T follicular helper cell (primary cell): ENCODE data around the gene AUNIP.

ENCODE experiments used
- DNase-seq: peaks from one replicate; pipeline ENCODE4 v3.0.0-alpha.2; 2020; ENCODE audit warnings: low read depth

The AUNIP gene

DNA sequence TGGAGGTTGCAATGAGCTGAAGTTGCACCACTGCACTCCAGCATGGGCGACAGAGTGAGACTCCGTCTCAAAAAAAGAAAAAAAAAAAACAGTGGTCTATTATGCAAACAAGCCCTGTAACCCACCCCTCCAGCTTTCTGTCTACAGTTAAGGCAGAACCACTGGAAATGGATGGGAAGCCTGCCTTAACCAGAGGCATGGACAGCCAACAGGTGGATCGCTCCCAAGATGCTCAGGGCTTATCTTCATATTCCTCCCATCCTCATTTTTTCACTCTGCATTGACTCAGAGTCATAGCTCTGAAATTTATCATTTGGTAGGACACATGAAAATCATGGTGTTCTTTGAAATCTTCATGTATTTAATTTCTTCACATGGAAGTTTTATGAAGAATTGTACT, 30.8 kb downstream of the AUNIP start:
- no peak for DNase-seq

DNA sequence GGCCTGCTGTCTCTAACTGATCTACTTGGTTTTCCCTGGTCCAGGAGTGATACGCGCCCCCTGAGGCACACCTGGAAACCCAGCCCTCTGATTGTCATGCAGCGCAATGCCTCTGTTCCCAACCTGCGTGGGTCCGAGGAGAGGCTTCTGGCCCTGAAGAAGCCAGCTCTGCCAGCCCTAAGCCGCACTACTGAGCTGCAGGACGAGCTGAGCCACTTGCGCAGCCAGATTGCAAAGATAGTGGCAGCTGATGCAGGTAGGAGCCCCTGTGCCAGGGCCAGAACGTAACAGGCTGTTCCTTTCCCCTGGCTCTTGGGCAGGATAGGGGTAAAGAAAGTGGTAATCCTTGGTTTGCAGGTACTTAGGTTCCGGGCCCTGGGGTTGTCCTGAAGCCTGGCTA, 32.7 kb downstream of the AUNIP start:
- no peak for DNase-seq

DNA sequence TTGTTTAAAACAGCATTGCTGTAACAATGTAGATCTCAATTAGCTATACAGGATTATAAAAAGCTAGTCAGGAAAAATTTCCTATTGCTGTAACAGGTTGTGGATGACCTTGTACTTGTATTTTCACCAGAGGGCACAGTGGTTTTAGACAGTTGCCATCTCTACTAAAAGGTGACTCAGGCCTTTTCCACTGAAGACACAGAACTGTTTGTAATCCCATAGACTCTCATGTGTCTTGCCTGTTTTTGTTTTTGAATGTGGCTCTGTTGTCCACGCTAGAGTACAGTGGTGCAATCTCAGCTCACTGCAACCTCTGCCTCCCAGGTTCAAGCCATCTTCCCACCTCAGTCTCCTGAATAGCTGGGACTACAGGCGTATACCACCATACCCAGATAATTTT, 33.7 kb downstream of the AUNIP start:
- DNase-seq = no peak

DNA sequence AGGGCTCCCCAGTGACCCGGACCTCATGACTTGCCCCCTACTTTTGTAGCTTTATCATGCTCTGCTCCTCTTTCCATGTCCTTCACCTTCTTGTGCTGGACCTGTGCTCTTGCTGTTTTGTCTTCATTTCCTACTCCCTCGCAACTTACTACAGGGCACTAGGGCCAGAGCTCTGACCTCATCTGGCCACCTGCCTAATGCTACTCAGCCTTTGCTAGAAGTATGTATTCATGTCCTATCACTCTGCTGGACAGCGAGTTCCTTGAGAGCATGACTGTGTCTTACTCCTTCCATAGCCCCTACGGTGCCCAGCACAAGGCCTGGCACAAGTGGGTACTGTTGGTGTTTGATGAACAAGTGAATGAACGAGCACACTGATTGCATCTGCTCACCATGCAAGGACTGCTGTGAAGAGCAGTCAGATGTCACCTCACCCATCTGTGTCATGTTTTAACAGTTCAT, 37.6 kb downstream of the AUNIP start:
- no peak for DNase-seq

DNA sequence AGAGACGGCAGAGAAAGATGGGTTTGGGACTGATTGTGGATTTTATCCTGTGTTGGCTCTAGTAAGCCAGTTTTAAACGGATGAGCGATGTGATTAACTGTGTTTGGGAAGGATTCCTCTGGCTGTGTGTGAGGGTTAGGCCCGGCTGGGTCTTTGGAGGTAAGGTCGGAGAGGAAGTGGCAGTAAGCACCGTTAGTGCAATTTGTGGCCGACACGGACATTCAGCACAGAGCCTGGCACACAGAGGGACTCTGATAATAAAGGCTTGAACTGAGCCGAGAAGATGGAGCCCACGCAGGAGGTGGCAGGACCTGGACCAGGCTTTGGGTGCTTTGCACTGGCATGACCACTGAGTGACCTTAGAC, 38.2 kb downstream of the AUNIP start:
- no peak for DNase-seq

DNA sequence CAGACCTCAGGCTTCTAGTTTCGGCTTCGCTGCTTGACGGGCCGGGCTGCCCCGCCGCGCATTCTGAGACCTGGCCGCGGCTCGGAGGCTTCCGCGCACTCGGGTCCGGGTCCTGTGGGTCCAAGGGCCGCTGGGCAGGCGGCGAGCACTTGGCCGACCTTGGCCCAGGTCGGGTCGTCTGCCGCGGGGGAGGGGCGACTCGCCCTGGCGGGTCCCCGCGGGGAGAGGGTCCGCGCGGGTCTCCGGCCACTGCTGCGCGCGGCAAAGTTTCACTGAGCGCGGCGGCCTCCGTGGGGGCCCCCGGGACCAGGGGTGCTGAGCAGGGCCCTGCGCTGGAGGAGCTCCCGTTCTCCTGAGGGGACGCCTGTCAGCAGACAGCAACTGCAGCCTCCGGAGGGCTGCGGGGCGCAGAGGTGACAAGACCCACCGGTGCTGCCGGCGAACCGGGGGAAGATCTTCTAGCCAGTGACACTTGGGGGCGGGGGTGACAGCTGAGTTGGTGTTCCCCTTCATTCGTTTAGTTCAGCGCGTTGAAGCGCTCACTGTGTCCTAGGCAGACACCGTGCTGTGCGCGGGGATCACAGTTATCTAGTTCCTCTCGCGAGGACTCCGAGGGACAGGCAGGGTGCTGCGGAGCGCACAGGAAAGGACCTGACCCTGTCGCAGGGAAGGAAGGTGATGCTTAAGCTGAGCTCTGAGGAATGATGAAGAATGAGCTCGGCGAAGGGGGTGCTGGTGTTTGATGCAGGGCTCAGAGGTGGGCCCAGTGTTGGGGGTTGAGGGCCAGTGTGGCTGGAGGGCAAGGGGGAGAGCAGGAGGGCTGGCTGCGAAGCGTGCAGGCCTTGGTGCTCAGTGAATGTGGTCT, 38.8 kb downstream of the AUNIP start:
- DNase-seq = peak; percentile 58

DNA sequence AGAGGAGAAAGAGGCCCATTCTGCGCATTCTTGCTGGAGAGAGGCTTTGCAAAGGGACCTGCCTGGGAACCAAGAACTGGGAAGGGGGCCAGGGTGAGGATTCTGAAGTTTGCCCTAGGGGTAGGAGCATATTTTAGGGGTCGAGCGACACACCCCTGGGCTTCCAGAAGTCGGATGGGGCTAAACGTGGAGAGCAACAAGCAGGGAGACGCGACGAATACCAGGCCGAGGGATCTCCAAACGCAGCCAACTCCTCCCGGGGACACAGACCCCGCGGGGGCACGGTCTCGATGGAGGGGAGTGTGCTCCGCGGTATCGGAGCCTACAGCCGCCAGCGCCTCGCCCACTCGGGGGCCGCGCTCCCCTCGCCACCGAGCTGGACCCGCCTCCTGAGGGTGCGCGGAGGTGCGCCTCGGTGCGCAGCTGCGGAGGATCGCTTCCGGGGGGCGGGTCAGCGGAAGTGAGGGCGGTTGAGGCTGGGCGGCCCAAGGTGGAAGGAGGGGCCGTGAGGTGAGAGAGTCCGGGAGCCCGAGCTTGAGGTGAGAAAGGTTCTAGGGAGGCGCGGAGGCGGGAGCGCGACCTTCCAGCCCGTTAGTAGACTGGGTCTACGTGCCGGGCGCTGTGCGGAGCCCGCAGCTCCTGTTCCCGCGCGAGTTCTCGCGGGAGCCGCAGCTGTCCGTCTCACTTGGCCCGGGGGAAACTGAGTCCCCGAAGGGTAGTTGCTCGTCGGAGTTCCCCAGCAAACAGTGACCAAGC, 39.6 kb downstream of the AUNIP start, which contains the start of gene MTFR1L:
TSS of gene MTFR1L (plus strand) at position 464 of the 756 bp plus-strand sequence. CDS start 3,151 bp downstream, outside the sequence.
- DNase-seq = peak; percentile 87

DNA sequence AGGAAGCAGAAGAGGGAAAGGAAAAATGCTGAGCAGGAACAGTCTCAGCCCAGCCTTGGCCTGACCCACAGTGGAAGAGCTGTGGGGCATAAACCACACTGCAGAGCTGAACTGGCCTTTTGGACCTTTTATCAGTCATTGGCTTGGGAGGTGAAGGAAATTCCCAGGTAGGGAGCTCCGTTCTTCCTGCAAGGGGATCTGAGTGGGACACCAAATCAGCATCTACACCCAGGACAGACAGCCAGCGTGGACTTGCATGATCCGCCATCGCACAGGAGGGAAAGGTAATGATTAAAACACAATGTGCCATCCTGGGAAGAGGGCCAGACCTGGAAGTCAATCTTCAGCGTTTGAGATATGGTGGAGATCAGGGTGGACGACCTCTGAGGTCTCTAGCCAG, 40.7 kb downstream of the AUNIP start:
- DNase-seq = no peak

DNA sequence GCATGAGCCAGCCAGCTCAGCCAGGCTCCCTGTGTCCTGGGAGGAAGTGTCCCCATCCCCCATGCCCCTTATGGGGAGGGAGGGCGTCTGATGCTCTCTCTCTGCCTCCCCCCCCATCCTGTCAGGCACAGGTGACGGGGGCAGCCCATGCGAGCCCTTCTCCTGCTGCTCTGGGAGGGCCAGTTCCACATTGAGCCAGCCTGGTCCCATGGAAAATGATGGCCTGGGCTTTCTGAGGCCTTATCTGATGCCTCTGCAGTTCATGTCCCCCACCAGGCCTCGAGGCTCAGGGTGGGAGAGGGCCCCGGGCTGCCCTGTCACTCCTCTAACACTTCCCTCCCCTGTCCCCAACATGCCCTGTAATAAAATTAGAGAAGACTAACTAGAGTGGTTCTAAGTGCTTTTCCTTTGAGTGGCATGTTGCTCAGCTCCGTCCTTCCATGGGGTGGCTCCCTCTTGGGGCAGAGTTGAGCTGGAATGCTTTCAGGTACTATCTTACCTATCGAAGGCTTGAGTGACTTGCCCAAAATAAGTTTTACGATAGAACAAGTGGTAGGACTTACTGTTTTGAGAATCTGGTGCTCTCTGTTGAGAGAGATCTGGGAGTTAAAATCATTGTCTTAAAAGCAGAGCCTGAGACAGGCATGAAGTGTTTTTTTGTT, 41.3 kb downstream of the AUNIP start:
- no peak for DNase-seq

DNA sequence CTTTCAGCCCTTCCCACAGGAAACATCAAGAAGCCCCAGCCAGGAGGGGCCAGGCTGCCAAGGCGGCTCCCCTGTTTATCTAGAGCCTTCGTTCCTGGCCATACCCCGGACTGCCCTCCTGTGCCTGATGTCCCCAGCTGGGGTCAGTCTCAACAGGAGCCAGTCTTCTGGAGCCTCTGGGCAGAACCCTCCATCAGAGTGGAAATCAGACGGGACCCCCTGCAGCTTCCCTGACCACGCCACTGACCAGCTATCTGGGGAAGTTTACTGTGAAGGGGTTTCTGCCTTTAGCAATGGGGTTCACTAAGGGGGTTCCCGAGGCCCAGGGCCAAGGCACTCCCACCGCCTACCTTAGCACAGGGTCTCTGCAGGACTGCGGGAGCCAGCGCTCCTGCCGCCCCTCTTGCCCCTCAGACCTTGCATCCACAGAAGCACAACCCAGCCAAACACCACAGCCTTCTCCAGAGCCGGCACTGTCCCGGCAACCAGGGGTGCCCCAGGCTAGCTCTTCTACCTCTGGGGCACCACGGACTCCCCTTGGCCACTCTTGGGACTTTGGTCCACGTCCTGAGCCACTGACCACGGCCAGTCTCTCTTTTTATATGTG, 43.0 kb downstream of the AUNIP start:
- no peak for DNase-seq

DNA sequence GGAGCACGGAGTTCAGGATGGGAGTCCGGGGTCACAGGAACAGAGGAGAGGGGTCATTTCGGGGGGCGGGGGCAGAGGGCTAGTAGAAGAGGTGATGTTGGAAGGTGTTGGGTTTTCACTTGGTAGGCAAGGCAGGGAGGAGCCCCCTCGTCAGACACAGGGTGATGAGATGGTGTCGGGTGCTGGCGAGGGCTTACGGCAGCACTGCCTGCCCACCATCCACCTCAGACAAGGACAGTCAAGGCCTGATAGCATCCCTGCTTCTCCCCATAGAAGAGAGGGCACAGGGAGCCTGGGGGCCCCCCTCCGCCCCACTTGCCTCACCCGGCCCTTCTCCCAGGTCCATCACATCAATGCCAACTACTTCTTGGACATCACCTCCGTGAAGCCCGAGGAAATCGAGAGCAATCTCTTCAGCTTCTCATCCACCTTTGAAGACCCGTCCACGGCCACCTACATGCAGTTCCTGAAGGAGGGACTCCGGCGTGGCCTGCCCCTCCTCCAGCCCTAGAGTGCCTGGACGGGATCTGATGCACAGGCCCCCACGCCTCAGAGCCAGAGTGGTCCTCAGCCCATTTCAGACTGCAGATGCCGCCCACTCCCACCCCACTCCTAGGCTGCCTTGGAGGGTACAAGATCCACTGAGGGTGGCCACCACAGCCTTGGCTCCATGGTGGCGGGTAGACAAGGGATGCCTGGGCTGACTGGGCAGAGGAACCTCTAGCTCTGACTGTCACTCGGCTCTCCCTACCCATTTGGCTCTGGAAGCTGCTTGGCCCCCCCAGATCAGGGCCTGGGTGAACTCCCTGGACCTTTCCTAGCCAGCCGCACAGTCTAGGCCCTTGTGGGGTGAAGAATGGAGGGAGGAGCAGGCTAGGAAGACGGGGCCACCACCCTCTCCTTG, 43.8 kb downstream of the AUNIP start:
- DNase-seq = no peak

DNA sequence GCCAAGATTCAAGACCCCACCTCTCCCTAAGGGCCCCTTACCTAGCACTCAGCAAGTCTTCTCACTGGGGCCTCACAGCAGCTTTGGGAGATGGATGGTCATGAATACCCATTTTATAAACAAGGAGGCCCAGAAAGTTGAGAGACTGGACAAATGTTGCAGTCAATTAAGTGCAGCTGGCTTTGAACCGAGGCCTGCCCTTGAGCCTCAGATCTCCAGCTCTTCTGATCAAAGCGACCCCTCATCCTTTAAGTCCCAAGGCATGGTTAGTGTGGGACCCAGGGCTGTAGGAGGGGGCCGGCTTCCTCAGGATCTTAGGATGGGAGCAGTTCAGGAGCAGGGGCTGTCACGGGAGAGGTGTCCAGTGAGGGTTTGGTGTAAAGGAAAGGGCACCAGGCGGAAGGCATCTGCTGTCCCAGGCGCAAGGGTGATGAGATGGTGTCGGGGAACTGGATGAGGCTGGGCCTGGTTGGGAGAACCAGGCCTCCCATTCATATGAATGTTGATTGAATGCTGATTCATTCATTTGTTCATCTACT, 44.6 kb downstream of the AUNIP start:
- no peak for DNase-seq

DNA sequence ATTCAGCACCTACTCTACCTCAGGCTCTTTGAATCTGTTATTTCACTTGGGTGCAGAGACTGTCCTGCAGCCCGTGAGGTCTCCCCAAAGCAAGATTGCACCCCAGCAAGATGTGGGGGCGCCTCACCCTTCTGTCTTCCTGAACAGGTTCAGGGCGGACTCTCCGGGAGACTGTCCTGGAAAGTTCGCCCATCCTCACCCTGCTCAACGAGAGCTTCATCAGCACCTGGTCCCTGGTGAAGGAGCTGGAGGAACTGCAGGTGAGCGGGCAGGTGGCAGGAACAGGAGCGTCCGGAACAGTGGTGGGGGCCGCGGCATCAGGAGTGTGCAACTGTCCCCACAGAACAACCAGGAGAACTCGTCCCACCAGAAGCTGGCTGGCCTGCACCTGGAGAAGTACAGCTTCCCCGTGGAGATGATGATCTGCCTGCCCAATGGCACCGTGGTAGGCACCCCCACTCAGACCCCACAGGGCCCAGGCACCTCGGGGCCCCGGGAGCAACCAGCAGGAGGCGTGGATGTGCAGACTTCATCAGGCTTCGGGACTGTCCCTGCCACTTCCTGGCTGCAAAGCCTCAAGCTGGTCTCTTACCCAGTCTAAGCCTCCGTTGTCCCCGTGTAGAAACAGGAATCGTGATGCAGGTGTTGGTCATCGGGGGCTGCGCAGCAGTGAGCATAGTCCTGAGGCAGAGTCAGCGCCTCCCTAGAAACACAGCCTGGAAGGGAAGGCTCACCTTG, 45.4 kb downstream of the AUNIP start:
- no peak for DNase-seq

DNA sequence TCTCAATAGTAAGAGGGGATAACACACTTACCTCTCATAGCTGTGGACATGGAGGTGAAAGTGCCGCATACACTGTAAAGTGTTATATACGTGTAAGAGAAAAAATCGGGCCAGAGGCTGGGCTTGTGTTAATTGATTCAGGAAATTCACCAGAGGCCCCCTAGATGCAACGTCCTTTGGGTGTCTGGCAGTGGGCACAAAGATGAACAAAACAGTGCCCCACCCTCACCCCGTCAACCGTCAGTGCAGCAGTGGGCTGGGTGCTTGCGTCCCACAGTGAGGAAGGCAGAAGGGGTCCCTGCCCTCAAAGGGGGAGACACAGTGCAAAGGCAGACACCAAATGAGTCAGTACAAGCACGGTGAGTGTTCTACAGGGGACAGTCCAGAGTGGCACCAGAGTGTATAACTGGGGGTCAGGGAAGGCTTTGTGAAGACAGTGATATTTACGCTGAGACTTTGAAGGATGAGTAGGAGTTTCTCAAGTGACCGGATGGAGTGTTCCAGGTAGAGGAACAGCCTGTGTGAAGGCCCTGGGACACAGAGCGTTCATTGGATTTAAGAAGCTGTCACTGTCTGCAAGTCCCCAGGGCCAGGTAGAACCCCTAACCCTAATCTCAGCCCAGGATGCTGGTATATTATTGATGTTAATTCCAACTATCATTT, 46.1 kb downstream of the AUNIP start:
- DNase-seq = no peak

DNA sequence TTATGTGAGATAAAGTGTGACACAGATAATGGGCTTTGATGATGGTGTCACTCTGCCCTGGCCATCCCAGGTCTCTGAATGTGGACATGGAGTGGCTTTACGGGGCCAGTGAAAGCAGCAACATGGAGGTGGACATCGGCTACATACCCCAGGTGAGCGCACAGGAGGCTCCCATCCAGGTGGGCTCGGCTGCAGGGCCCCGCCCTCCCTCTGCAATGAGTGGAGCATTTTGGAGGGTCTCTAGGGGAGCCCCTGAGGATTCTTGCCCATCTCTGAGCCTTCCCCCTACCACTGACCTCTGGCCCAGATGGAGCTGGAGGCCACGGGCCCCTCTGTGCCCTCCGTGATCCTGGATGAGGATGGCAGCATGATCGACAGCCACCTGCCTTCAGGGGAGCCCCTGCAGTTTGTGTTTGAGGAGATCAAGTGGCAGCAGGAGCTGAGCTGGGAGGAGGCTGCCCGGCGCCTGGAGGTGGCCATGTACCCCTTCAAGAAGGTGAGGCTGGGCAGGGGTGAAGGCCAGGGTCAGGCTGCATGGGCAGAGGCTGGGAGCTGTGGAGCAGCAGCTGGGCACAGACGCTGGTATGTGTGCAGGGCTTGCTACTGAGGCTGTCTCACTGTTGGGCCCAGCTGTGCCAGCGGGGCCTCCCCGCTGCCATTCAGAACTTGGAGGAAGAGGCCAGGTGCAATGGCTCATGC, 47.7 kb downstream of the AUNIP start:
- DNase-seq = no peak

DNA sequence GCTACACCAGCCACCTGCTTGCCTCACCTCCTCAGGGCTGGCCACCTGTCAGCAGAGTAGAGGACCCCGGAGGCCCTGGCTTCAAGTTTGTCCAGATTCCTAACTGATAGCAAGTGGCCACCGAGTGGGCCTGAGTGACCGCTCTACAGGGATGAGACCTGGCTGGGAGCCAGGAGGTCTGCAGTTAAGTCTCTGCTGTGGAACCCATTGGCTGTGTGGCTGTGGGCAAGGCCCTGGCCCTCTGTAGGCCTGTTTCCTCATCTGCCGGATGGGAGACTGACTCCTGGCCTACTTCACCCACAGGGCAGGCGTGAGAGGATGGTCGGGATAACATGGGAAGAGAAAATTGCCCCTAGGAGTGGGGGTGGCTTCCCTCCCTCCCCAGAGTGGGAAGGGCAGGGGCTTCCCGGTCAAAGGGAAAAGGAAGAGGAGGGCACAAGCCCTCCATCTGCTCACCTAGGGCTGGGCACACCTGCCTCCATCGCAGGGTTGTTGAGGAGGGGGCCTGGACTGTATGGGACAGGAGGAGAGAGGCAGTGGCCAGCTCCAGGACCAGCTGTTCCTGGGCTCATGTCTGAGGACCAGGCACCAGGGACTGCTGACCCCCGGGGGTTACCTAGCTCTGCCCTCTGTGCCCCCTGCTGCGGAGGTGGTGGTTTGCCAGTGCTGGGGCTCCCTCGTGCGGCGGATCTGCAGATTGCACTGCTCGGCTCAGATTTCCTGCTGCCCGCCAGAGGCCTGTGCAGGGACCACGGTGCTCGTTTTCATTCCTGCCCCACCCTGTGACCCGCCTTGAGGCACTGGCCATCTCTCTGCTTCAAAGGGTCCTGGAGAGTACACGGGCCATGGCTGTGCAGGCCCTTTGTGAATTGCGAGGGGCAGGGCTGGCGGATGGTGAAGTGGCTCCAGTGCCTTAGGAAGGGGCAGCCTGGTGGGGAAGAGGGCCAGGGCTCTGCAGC, 48.6 kb downstream of the AUNIP start:
- peak; percentile 62 for DNase-seq

DNA sequence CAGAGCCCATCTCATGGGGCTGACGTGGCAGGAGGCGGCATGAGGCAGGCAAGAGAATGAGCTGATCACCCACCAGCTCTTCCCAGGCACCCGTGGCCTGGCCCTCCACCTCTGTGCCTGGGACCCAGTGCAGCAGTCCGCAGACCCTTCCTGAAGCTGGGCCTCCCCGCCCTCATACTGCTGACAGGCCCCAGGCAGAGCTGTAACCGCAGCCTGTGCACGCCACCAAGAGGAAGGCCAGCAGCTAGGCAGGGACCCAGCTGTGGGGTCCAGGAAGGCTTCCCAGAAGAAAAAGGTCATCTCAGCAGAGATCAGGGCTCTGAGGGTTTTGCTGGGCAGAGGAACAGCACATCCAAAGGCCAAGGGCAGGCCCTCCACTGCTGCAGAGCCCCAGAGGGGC, 49.3 kb downstream of the AUNIP start:
- no peak for DNase-seq
